GM19035 (cell line): ENCODE data around the gene KAZN.
"Not testable (repeated sequence)": the region's sequence is repeated elsewhere in the genome, so short reads cannot be mapped to it uniquely, and the experiment has no call there.

Source experiments
- ATAC-seq: cut with Tn5 transposase; IDR thresholded peaks from one replicate; pipeline ENCODE4 v1.9.1; 2021; ENCODE audit not compliant: unreplicated experiment

KAZN gene

DNA sequence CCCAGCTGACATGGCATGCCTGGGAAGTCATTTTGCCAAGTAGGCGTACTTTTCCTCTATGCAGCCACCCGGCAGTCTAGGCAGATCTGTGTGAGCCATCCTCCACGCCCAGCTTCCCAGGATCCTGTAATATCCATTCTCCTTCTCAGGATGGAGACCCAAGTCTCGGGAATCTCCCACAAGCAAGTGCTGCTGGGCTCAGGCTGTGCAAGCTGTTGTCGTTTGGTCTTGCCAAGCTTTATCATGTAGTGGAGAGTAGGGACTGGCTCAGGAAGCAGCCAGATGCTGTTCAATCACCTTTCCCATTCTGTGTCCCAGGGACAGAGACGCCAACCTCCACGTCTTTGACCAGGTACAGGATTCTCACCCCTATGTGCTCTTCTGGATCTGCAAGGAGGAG is 363.9 kb downstream of the KAZN start:
- no peak for ATAC-seq

GRCh38 chr1:14963791-14964710 is 365.6 kb downstream of the KAZN start:
- not testable (repeated sequence) for ATAC-seq

DNA sequence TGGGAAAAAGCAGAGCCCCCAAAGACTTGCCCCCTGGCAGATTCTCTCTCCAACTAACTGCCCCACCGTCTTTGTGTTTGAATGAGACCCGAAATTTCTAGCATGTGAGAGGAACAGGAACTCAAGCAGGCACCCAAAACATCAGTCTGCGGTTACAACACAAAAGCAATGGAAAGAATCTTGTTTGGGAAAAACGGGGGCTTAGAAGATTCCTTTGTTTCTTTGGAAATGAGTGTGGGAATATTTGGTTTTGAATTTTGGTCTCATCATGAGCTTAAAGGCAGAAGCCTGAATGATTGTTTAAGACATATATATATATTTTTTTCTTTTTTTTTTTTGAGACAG is 366.2 kb downstream of the KAZN start:
- ATAC-seq = no peak

DNA sequence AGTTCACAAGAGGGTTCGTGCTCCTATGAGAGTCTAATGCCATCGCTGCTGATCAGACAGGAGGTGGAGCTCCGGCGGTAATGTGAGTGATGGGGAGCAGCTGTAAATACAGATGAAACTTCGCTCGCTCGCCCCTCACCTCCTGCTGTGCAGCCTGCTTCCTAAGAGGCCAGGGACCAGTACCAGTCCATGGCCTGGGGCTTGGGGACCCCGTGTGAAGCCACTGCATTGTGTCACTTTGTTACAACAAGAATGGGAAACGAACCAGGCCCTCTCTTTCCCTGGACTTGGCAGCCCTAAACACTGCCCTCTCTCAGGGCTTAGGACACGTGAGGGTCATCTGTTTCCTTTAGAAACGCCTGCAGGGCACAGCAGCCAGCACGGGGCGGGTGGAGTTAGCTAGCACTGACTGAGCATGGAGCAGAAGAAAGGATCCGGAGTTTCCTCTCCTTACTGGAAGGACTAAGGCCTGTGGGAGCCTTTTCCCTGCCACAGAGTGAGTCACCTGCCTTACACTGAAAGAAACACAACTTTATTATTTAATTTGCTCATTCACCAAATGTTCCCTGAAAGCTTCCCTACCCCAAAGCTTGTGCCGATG is 369.9 kb downstream of the KAZN start:
- no peak for ATAC-seq

GRCh38 chr1:14969006-14969405 is 370.5 kb downstream of the KAZN start:
- ATAC-seq = no peak

- ATAC-seq = no peak
Measured at GRCh38 chr1:14970115-14970798, 371.8 kb downstream of the KAZN start.

- ATAC-seq = no peak
Measured at GRCh38 chr1:14970799-14971141, 372.3 kb downstream of the KAZN start.

DNA sequence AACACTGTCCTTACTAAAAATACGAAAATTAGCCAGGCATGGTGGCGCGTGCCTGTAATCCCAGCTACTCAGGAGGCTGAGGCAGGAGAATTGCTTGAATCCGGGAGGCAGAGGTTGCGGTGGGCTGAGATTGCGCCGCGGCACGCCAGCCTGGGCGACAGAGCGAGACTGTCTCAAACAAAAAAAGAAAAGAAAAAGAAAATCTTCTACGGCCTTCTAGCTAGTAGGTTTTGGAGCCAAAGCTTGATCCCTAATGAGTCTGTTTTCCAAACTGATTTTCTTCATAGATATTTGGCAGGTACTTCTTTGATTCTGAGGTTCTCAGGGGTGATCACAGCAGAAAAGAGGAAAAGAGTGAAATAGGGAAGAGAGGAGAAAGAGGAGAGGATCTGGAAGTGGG is 372.7 kb downstream of the KAZN start:
- ATAC-seq = no peak

GRCh38 chr1:14972107-14972506 is 373.6 kb downstream of the KAZN start:
- ATAC-seq = no peak

DNA sequence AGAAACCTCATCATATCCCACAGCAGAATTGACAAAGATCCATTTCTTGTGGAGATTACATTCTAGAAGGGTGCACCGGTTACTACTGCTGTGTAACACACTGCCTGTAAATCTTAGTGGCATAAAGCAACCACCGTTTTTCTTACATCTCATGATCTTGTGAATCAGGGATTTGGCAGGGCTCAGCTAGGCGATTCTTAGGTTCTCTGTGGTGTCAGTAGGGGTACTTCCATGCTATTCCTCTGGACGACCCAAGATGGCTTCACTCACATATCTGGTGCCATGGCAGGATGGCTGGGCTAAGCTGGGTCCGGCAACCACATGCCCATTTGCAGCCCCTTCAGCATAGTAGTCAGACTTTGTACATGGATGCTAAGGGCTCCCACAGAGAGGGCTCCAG is 375.3 kb downstream of the KAZN start:
- no peak for ATAC-seq

- ATAC-seq = no peak
Measured at GRCh38 chr1:14974361-14974760, 375.9 kb downstream of the KAZN start.

- ATAC-seq = no peak
Measured at GRCh38 chr1:14975119-14975518, 376.6 kb downstream of the KAZN start.

GRCh38 chr1:14976256-14976655 is 377.8 kb downstream of the KAZN start:
- no peak for ATAC-seq

DNA sequence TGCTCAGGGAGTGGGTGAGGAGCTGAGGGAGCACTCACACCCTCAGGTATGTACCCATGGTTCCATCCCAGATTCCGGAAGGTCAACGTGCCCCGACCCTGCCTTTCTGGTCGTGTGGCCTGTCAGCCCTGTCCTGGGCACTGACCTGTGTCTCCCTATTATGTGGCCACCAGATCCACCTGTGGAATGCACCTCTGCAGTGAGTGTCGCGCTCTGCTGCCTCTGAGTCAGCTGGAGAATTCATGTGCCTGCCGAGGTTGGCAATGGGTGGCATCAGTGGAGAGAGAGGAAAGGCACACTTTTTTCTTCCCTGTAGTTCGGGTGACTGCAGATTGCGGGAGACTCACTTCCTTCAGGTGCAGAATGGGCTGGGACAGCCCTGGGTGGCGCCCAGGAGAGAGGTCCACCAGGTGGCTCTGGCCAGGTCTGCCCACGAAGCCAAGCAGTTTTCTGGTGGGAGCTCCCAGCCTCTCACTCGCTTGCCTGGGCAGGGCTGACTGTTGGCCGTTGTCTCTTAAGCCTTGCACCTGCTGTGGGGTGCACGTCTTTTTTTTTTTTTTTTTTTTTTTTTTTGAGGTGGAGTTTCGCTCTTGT is 378.9 kb downstream of the KAZN start:
- ATAC-seq = no peak

GRCh38 chr1:14980621-14981218 is 382.2 kb downstream of the KAZN start:
- no peak for ATAC-seq

DNA sequence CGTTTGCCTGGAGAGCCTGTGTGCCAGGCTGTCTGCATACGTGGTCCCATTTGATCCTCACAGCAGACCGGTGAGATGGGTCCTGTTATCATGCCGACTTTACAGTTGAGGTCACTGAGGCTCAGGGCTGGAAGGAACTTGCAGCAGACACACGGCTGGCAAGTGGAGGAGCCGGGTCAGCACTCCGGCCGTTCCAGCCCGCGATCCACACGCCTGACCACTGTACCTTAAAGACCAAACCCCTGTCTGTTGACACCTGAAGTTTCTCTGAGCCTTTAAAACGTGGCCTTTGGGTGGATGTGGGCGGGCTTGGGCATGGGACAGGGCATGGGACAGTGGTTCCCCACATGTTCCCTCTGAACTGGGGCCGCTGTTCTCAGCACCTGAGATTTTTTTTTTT is 383.5 kb downstream of the KAZN start:
- ATAC-seq = no peak

DNA sequence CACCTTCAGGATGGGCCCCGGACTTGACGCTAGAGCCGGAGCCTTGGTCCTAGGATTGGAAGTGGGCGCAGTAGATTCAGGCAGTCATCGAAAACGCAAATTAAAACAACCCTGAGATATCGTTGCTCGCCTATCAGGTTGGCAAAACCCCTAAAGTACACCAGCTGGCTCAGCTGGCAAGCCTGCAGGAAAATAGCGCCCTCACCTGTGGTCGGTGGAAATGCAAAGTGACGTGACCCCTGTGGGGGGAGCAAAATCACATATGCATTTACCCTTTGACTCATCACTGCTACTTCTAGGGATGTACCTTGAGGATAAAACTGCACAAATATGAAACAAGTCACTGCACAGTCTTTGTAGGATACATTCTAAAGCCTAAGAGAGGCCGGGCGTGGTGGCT is 384.8 kb downstream of the KAZN start:
- no peak for ATAC-seq

DNA sequence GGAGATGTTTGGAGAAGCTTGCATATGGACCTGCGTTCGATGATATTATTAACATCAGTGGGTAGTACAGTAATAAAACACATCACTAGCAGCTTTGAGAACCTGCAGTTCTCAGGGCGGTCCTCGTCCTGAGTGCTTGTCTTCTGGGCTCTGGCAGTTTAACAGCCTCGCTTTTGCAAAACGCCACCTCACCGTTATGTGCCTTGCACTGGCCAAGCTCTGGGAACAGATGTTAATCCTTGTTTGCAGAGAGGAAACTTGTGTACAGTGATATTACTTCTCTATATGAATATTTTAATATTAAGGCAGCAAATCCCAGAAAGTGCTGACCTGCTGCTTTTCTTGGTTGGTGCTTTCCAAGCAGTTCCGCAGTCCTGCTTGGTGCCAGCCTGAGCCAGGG is 387.7 kb downstream of the KAZN start:
- no peak for ATAC-seq

GRCh38 chr1:14987829-14988603 is 389.5 kb downstream of the KAZN start:
- ATAC-seq = no peak

DNA sequence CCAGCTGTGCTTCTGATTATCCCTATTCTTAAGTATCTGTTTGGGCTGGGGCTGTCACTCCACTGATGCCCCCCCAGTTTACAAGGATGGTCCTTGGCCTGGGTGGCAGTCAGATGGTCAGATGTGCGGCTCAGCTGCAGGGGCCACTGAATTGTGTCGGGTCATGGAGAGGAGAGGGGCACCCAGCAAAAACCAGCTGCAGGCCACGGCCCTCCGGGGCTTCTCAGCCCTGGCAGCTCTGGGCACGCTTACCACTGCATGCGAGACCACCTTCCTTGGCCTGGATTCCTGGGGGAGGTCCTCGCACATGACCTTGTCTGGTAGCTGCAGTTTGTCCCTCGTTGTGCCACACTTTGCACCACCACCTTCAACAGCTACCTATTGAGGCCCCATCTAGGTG is 390.2 kb downstream of the KAZN start:
- ATAC-seq = no peak
